Adrenal gland (tissue), 5 donors: ENCODE measurements around the gene SECISBP2.

Experiments
- CTCF ChIP-seq, 6 experiments: fragments of 450-650 bp in 4 of 6; fragments of 200-600 bp in 2 of 6; sonication (generic) in 1 of 6; IDR thresholded peaks; 1 replicate in 5 of 6; 2 replicates in 1 of 6; pipeline versions ENCODE4 v1.5.1 to v1.8.0; 2016 to 2021; ENCODE audit warnings: antibody characterized with exemption in 6 of 6, mild to moderate bottlenecking in 2 of 6, moderate library complexity in 1 of 6
- POLR2A ChIP-seq, 2 donors: fragments of 450-650 bp; IDR thresholded peaks; one replicate each; pipeline ENCODE4 v1.6.1; 2017; ENCODE audit warnings: antibody characterized with exemption in 2 of 2, mild to moderate bottlenecking in 2 of 2, moderate library complexity in 1 of 2
- donor health status: DM: no; HTN: no; CAD: no.

DNA sequence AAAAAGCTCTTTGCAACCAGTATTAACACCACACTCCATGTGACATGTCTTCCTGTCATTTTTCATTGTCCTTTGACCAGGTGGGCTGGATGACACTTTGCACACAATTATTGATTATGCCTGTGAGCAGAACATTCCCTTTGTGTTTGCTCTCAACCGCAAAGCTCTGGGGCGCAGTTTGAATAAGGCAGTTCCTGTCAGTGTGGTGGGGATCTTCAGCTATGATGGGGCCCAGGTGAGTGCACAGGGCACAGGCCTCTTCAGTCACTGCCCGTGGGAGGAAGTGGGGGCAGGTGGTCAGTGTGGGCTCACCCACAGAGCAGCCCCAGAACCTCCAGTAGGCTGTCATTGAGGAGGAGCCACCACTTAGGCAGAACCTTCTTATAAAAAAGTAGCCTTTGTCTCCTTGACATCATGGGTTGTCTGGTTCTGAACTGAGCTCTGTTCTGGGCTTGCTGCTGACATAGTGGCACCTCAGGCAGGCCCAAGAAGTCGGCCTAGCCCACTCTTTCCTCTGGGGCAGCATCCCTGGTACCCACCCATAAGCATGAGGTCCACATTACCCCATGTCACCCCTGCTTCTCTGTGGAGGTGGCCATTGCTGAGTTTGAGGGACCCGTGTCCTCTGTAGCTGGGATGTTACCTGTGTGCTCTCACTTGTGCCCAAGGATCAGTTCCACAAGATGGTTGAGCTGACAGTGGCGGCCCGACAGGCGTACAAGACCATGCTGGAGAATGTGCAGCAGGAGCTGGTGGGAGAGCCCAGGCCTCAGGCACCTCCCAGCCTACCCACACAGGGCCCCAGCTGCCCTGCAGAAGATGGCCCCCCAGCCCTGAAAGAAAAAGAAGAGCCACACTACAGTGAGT, 39.3 kb downstream of the SECISBP2 start:
- no peak for TF ChIP-seq CTCF (IDR thresholded peaks at IDR 0.05)
- TF ChIP-seq POLR2A (IDR thresholded peaks at IDR 0.05) = no peak
